GM18507 (cell line): ENCODE measurements around the gene SPECC1.

ENCODE experiments used
- DNase-seq: peaks from one replicate; pipeline ENCODE4 v3.0.0; 2011; ENCODE audit warnings: low read depth; ENCODE audit not compliant: insufficient read length; ENCODE audit errors: extremely low spot score
- FAIRE-seq: peaks from 2 replicates; lab custom pipeline; 2011; peaks lifted over from hg19 to GRCh38; lab: Jason Lieb, UNC

Gene SPECC1

DNA sequence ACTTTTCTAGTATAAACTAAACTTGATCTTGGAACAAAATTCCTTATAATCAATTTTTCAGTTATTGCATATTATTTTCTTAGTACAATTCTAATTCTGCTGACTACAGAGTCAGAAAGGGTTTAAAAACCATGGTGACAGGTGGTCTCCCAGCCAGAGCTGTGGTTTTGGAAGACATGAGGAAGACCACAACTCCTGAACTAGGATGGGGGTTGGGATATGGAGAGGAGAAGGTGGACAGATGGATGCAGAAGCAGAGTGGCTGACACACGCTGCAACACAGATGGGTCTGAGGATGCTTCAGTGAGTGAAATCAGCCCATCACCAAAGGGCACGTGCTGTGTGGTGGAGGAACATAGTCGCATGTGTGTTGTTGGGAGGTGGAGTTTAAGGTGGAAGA lies 270.5 kb downstream of the SPECC1 start:
- DNase-seq (no peak), FAIRE-seq (no peak)

- DNase-seq: no peak
- no peak for FAIRE-seq
These were observed 270.9 kb downstream of the SPECC1 start for GRCh38 chr17:20280051-20280450.

DNA sequence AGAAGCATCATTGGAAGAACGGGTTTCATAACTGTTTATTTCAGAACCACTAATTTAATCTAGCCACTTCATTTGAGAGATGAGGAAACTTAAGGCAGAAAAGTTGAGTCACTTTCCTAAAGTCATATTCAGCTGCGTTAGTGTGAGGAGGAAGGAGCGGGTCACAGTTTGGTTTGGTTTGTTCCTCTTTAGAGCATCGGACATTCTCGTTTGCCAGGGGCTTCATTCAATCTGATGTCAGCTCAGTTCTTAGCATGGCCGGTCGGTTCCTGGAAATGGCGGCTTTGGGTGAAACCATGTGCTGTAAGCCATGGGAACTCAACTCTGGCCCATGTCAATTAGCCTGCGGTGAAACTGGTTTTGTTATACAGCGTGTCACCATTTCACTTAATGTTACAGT lies 271.7 kb downstream of the SPECC1 start:
- DNase-seq (no peak), FAIRE-seq (no peak)

DNA sequence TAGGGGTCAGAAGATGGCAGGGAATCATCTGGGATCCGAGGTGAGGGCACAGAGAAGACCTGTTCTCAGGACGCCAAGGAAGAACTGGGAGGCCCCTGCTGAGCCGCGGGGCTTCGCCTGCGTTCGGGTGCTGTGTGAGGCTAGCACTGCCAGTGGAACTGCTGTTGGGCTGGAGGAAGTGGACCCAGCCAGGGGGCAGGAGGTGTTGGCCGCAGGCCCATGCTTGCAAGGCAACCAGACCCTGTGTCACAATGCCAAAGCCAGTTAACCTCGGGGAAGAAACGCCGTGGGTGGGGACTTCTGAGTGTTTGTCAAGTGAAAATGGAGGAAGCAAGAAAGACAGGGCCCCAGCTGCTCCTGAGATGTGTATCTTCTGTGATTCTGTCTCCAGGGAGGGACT lies 272.7 kb downstream of the SPECC1 start:
- DNase-seq: no peak
- FAIRE-seq: no peak

DNA sequence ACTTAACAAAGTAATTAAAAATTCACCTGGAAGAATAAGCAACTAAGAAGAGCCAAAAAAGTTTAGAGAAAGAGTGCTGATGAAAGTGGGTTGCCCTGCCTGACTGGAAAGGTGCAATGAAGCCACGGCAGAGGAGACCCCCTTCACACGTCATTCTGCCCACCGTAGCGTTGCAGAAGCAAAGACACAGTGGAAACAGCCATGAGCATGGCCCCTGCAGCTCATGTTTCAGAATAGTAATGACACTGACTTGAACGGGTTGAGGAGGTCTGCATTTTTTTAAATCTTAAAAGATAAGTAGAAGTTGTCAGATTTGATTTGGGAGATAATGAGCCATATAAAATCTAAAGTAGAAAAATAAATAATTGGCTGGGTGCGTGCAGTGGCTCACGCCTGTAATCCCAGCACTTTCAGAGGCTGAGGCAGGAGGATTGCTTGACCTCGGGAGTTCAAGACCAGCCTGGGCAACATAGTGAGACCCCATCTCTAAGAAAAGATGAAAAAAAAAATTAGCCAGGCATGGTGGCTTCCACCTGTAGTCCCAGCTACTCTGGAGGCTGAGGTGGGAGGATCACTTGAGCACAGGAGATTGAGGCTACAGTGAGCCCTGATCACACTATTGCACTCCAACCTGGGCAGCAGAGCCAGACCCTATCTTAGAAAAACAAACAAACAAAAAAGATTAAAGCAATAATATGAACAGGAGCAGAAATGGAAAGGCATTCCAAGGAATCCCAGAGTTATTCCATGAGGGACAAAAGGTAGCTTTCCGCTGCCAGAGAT lies 273.6 kb downstream of the SPECC1 start:
- DNase-seq (no peak), FAIRE-seq (no peak)

GRCh38 chr17:20284022-20284421 lies 274.9 kb downstream of the SPECC1 start:
- no peak for FAIRE-seq
- no peak for DNase-seq

DNA sequence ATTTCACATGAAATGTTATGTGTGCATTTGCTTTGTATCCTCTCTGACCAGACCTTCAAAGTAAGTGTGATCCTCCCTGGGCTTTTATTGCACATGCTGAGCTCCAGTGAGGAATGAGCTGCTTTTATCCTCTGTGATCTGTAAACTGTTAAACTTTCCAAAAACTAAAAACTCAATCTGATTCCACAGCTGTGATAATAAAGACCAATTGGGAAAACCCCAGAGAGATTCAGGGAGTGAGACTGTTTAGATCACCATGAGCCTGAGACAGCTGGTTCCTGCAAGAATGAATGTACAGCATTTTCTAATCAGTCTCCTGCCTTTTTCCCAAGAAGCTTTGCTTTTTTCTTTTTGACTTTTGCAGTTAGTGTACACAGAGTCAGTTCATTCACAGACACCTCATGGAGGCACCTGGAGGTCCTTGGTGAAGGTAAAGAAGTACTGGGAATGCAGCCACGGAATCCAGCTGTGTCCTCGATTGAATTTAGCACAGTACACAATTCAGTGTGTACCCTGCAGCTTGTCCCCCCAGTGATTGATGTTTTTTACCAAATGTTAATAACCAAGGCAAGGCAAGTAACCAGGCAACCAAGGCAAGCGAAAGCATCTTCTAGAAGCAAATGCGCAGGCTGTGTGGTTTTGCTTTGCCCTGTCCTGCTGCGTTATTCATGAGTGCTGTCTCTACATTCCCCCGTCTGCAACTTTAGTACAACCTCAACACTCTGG lies 275.6 kb downstream of the SPECC1 start:
- DNase-seq: no peak
- FAIRE-seq: no peak

DNA sequence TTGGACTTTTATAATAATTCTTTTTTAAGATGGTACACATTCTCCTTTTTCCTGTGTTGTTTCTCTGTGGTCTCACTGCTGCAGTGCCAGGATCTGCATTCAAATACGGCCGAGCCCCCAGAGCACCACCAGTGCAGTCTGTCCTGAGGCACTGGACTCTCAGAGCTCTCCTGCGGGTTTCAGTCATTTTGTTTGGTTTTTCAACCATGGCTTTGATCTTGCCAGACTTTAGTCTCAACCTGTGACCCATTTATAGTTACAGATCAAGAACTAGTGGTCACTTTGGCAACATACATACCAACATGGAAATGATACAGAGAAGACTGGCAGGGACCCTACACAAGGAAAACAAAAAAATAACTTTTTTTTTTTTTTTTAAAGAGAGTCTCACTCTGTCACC lies 280.8 kb downstream of the SPECC1 start:
- DNase-seq (no peak), FAIRE-seq (no peak)

DNA sequence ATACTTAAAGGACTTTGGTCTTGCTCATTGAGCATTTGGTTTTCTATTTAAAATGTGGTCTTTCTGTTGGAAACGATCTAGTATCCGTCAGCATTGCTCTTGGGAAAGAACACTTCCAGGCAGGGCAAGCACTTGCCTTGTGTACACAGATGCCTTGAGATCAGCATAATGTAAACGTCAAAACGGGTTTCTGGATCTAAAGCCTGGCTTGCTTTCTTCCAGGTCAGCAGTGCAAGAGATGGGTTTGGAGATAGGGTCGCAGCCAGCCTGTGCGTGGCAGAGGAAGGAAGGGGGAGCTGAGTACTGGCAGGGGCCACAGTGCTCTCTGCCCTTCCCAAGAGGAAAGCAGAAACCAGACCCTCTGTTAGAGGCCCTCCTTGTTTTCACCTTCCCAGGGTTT lies 282.7 kb downstream of the SPECC1 start:
- FAIRE-seq: no peak
- no peak for DNase-seq

GRCh38 chr17:20293501-20293900 lies 284.3 kb downstream of the SPECC1 start:
- FAIRE-seq: no peak
- no peak for DNase-seq

- no peak for FAIRE-seq
- no peak for DNase-seq
These were observed 285.0 kb downstream of the SPECC1 start for GRCh38 chr17:20294120-20294519.

DNA sequence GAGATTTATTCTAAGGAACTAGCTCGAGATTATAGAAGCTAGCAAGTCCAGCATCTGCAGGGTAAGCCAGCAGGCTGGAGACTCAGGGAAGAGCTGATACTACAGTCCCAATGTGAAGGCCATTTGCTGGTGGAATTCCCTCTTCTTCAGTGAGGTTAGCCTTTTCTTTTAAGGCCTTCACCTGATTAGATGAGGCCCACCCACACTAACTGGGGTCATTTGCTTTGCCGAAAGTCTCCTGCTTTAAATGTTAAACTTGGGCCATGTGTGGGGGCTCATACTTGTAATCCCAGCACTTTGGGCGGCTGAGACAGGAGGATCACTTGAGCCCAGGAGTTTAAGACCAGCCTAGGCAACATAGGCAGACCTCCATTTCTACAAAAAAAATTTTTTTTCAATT lies 289.9 kb downstream of the SPECC1 start:
- no peak for DNase-seq
- no peak for FAIRE-seq

DNA sequence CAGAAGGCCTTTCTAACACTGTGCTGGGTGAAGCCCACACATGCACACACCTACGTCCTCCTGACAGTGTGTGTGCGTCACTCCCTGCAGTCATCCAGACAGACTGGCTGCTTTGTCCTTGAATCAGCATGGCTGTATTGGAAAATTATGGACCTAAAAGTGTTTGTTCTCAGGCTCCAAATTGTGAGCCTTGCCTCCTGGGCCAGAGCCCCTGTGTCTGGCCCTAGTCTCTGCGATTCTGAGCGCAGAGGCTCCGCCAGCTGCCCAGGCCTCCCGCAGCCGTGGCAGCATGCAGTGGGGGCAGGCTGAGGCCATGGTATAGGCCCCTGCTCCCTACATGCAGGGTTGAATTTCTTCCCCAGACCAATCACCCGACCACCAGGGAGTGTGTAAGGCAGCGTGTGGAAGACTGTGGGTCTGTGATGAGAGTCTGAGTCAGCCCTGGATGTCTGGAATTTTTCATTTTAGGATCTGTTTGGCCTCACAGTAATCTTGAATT lies 291.3 kb downstream of the SPECC1 start:
- no peak for FAIRE-seq
- no peak for DNase-seq

DNA sequence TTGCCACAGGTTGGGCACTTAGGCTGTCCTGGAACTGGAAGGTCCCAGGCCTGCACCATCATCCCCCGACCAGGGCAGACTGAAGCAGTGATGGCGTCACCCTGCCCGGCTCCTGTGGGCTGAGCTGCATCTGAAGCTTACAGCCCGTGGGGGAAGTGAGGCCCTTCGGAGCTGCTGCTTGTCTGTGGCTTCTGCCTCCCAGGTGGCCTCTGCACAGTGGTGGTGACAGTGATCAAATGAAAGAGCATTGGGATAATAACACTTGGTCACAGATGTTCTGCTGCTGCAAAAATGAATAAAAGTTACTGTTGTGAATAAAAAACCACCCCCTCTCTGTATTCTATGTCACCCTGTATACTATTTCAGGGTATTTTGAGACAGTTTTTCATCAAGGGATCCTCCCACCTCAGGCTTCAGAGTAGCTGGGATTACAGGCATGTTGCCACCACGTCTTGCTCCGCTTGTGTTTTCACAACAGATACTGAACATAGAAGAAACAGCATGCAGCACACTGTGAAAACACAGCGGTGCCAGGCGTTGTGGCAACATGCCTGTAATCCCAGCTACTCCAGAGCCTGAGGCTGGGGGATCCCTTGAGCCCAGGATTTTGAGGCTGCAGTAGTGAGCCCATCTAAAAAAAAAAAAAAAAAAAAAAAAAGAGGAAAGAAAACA lies 293.2 kb downstream of the SPECC1 start:
- FAIRE-seq (no peak), DNase-seq (no peak)

DNA sequence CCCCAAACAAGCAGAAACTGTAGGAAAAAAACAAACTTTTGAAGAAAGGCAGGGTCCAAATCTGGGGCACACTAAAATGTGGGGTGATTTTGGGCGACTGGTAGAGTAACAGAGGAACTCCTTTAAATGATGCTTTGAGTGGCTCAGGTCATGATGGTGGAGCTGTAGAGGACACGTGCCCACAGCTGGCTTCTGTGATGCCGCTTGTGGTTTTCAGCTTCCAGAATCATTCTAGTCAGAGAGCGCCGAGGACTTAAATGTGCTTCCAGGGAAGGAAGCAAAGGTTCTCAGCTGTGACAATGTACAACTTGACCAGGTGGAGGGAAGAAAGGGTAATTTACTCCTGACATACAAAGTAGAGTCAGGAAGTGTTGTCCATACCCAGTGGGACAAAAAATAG lies 295.8 kb downstream of the SPECC1 start:
- DNase-seq: no peak
- no peak for FAIRE-seq

GRCh38 chr17:20306924-20307323 lies 297.8 kb downstream of the SPECC1 start:
- no peak for FAIRE-seq
- DNase-seq: no peak

DNA sequence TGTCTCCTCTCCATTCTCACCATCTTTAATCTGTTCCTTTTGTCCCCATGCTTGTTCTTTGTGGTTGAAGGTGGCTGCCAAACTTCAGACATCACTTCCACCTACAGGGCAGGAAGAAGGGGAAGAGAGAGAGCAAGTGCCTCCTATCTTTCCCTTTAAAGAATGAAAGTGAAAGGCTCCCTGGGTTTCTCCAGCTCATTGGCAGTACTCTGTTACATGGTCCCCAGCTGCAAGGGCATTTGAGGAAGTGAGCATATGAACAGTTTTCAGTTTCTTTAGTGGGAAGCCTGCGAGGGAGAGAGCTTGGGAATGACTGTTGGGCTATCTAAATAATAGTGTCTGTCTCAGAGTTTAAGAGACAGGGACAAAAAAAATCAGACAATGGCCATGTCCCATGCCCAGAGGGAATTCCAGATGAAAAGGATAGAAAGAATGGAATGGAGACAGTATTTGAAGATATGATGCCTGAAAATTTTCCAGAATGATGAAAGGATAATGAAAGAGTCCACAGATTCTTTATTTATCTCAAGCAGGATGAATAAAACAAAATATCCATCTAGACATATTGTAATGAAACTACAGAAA lies 298.3 kb downstream of the SPECC1 start:
- FAIRE-seq (no peak), DNase-seq (no peak)

DNA sequence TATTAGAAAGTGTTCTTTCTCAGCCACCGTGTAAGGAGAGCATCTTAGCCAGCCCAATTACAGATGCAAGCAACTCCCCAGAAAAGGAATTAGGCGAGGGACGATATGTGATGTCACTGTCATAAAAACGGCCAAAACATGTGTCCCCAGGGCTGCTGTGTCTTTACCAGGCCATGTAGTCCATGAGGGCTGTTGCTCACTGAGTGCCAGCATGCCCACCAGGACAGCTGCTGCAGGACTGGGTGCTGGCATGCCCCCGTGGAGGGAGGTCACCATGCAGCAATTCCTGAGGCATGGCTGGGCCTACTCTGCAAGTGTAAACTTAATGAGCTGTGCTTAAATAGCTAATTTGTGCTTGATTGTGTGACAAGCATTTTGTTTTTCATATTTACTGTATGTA lies 301.3 kb downstream of the SPECC1 start:
- DNase-seq (no peak), FAIRE-seq (no peak)

DNA sequence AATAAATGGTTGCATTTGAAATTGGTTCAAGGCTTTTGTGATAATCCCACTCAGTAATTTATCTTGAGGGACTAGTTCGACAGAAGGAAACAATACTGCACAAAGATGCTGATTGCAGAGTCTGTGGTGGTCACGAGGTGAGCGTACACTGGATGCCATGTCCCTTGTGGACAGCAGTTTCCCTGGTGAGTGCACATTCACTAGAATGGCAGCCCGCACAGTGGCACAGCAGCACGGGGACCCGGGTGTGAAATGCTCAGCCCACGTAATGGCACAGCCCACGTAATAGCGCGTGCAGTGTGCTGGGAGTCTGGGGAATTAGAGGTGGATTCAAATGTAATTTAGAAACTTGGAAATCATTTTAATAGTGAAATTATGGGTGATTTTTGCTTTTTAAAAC lies 304.1 kb downstream of the SPECC1 start:
- no peak for FAIRE-seq
- DNase-seq: no peak

DNA sequence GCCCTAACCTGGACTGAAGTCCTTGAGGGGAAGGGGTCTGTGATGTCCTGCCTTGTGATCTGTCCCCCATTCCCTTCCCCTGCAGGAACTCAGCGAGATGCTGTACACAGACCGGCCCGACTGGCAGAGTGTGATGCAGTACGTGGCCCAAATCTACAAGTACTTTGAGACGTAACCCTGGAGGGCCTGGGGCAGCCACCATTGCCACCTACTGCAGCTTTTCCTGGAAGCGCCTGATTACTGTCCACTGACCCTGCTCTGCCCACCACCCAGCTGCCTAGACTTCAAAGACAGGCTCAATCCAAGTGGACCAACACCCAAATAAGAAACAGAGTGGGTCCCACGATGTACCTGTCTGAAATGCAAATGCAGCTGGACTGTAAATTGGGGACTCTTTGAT lies 304.7 kb downstream of the SPECC1 start:
- DNase-seq (no peak), FAIRE-seq (no peak)
